ENCODE results near the gene HOXA3. TPM values are rescaled to one million over a fixed set of nuclear protein-coding genes. Genes with fewer than 3 reads are reported as not detected.

The HOXA3 gene
- total and polyA plus RNA-seq, 2 of the 8 experiments (the other 6 are each of a cell fraction or from before 2014, with no cell fraction given): not detected

DNA sequence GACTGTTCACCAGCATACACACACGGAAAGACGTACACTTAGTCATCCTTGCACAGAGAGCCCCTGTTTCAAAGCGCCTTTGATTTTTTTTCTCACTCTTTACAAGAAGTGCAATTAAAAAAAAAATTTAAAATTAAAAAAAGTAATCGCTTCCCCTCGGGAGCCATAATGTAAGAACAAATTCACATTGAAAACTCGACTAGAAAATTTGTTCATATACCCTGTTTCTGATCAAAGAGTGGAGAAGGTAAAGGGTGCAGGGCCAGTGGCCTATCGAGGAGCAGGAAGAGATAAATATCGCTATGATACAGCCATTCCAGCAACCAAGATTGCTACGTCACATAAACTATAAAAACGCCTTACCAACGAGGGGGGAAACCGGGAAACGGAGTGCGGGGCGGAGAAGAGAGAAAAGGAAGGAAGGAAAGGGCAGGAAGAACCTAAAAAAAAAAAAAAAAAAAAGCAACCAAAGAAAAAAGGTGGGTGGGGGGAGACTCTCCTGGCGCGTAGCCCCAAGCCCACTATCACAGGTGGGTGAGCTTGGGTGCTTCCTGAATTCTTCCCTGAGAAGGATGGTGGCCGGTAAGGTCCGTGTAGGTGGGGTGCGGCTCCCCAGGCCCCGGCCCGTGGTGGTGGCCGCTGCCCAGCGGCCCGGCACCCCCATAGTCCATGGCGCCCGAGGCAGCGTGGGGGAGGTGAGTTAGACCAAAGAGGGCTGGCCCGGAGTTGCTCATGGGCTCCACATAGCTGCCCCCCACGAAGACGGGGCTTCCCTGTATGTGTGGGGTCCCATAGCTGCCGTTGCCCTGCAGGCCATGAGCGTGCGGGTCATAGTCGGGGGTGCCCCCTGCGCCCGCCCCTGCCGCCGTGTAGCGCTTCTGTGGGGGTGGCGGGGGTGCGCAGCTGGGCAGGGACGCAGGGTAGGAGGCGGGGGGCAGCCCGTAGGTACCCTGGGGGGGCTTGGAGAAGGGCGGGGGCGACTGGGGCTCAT, 44.7 kb downstream of the HOXA3 start:
- no peak overlapping the region for H2AFZ ChIP-seq (ENCODE audit: low read length)
- no peak overlapping the region for H2AK5ac ChIP-seq (ENCODE audit: low read depth, low read length)
- peak overlapping the region in 1 of 4 experiments; percentile 45; a peak in 2 of 8 replicates for H3K4me3 ChIP-seq (ENCODE audit: extremely low read depth in 1 of 4, insufficient read depth in 2 of 4, low read depth in 3 of 4, low read length in 4 of 4)
- H3K9me3 ChIP-seq (ENCODE audit: insufficient read depth in 2 of 2, low read depth in 1 of 2, low read length in 1 of 2): no peaks in the 10 kb centered on the region
- DNase-seq (ENCODE audit: low read depth in 1 of 2, low spot score in 2 of 2) (no peak), FAIRE-seq (no peak)
- no peak overlapping the region for H4K5ac ChIP-seq (ENCODE audit: insufficient read length, low read depth, low read length)
- H2BK5ac ChIP-seq (ENCODE audit: low read depth, low read length): no peak overlapping the region
- H3K36me3 ChIP-seq (ENCODE audit: control insufficient read depth in 2 of 4, insufficient read depth in 4 of 4, low read length in 3 of 4): peaks cover 0 to 8% (median 0%) of the 10 kb centered on the region in 4 experiments; a peak in 2 of 8 replicates
- peaks cover 22 to 34% of the 10 kb centered on the region in 2 experiments for H4K20me1 ChIP-seq (replicated peaks in 1 of 2; ENCODE audit: control insufficient read depth in 1 of 2, insufficient read depth in 2 of 2, low read length in 2 of 2)
- H3K79me2 ChIP-seq (ENCODE audit: control insufficient read depth in 1 of 2, insufficient read depth in 2 of 2, low read length in 2 of 2): no peaks in the 10 kb centered on the region
- no peak overlapping the region for H3K23ac ChIP-seq (ENCODE audit: insufficient read length)
- H3K4me1 ChIP-seq (replicated peaks in 1 of 4; ENCODE audit: control insufficient read depth in 3 of 4, insufficient read depth in 4 of 4, low read length in 3 of 4): peaks cover 0 to 15% (median 7%) of the 10 kb centered on the region in 4 experiments; a peak in 5 of 7 replicates
- no peak overlapping the region for H3K56ac ChIP-seq (replicated peaks; ENCODE audit: insufficient read length, low read depth, low read length)
- H2BK120ac ChIP-seq (replicated peaks; ENCODE audit: low read depth, low read length): no peak overlapping the region
- H3K79me1 ChIP-seq (ENCODE audit: low read depth, low read length): no peaks in the 10 kb centered on the region
- H3K27ac ChIP-seq (ENCODE audit: low read depth, low read length): no peak overlapping the region
- no peak overlapping the region for H4K8ac ChIP-seq (ENCODE audit: extremely low read depth, insufficient read depth, low read length)
- no peak overlapping the region for H2BK20ac ChIP-seq (ENCODE audit: low read length)
- H3K4me2 ChIP-seq (ENCODE audit: insufficient read depth in 1 of 2, low read depth in 2 of 2, low read length in 2 of 2): peak overlapping the region; percentile 54 to 65
- peaks cover 95 to 100% (median 99%) of the 10 kb centered on the region in 4 experiments for H3K27me3 ChIP-seq (replicated peaks in 1 of 4; ENCODE audit: control insufficient read depth in 3 of 4, extremely low read depth in 1 of 4, insufficient read depth in 3 of 4, low read length in 3 of 4)
- 9% methylated on average over 28 of the region's 47 CpGs; no CpG with 5 or more reads in 1 of the 2 experiments for WGBS, 2 experiments (ENCODE audit: extremely low coverage in 1 of 2, insufficient coverage in 1 of 2, insufficient read length in 1 of 2, insufficient replicate concordance in 2 of 2, low coverage in 1 of 2, low lambda C conversion rate in 2 of 2, missing lambda C conversion rate in 1 of 2)
- no peak overlapping the region for H2BK12ac ChIP-seq (ENCODE audit: low read depth, low read length)
- no peak overlapping the region; the same call in 1 of the 2 replicates for H3K18ac ChIP-seq (ENCODE audit: extremely low read depth, low read length)
- ChIA-PET CTCF (ENCODE audit: partially characterized antibody) (interaction anchor here (0.9 to 4.1 kb wide), 7 partner anchors 11 to 49 kb away, joined by 3 to 14 read pairs (median 6); partner anchors contain the start of genes HOXA5 and HOXA7), POLR2A (ENCODE audit: partially characterized antibody) (interaction anchor here (1.2 kb wide), 1 partner anchor 12 kb away, joined by 3 read pairs; no protein-coding TSS in a partner anchor)
- no peak overlapping the region for H3K9ac ChIP-seq (replicated peaks in 1 of 4; ENCODE audit: extremely low read depth in 1 of 4, low read depth in 3 of 4, low read length in 3 of 4)
- H2BK15ac ChIP-seq (ENCODE audit: low read length): no peak overlapping the region
- H4K91ac ChIP-seq (replicated peaks; ENCODE audit: insufficient read length, low read length): no peak overlapping the region
- H3K23me2 ChIP-seq (ENCODE audit: low read depth, low read length): no peaks in the 10 kb centered on the region
- H3K4ac ChIP-seq (replicated peaks; ENCODE audit: insufficient read length, low read depth, low read length): no peak overlapping the region
- H3K14ac ChIP-seq (ENCODE audit: insufficient read length): no peak overlapping the region
- TF ChIP-seq KDM4A (IDR thresholded peaks at IDR 0.05; ENCODE audit: low read depth, low read length, severe bottlenecking) (peak; percentile 12), MAFK (IDR thresholded peaks at IDR 0.05; ENCODE audit: low read depth, low read length) (no peak), SP1 (IDR thresholded peaks at IDR 0.05; ENCODE audit: low read depth, low read length) (no peak), CBX8 (IDR thresholded peaks at IDR 0.05; ENCODE audit: borderline replicate concordance, low read depth, low read length) (peak; percentile 89; the same call in 1 of the 2 replicates), ASH2L (IDR thresholded peaks at IDR 0.05; ENCODE audit: low read length) (no peak), FOSL1 (IDR thresholded peaks at IDR 0.05; ENCODE audit: insufficient read depth, low read depth, low read length) (no peak), RNF2 (IDR thresholded peaks at IDR 0.05; ENCODE audit: borderline replicate concordance, low read depth, low read length, missing control alignments, poor library complexity, severe bottlenecking) (peak; percentile 95), EZH2 (IDR thresholded peaks at IDR 0.05; ENCODE audit: low read depth, low read length, severe bottlenecking) (peak; percentile 96), CREB1 (IDR thresholded peaks at IDR 0.05) (no peak), RFX5 (IDR thresholded peaks at IDR 0.05; ENCODE audit: borderline replicate concordance, low read depth, low read length) (no peak)
